HL-60 (cell line): ENCODE results near the gene SRRM3.

Experiments used
- GABPA ChIP-seq: IDR thresholded peaks from 2 replicates; pipeline ENCODE4 v1.6.1; 2012; ENCODE audit warnings: low read depth
- POLR2AphosphoS5 ChIP-seq: IDR thresholded peaks from 2 replicates; pipeline ENCODE4 v1.6.1; 2012; ENCODE audit warnings: low read depth
- TF ChIP-seq, protein P1 (sequence below): IDR thresholded peaks from one replicate; pipeline ENCODE4 v1.5.1; 2011; ENCODE audit warnings: low read length, control low read depth, inconsistent platforms; ENCODE audit not compliant: insufficient read depth

DNA sequence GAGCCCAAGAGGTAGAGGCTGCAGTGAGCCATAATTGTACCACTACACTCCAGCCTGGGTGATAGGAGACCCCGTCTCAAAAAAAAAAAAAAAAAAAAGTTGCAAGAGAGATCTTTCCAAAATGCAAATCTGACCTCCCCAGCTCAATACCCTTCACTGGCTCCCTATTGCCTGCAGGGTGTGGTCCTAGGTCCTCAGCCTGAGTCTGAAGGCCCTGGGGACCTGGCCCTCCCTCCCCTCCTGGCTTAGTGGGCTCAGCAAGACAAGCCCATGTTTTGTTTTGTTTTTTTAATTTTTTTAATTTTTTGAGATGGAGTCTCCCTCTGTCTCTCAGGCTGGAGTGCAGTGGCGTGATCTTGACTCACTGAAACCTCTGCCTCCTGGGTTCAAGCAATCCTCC is 20.6 kb downstream of the SRRM3 start:
- TF ChIP-seq, protein P1, sequence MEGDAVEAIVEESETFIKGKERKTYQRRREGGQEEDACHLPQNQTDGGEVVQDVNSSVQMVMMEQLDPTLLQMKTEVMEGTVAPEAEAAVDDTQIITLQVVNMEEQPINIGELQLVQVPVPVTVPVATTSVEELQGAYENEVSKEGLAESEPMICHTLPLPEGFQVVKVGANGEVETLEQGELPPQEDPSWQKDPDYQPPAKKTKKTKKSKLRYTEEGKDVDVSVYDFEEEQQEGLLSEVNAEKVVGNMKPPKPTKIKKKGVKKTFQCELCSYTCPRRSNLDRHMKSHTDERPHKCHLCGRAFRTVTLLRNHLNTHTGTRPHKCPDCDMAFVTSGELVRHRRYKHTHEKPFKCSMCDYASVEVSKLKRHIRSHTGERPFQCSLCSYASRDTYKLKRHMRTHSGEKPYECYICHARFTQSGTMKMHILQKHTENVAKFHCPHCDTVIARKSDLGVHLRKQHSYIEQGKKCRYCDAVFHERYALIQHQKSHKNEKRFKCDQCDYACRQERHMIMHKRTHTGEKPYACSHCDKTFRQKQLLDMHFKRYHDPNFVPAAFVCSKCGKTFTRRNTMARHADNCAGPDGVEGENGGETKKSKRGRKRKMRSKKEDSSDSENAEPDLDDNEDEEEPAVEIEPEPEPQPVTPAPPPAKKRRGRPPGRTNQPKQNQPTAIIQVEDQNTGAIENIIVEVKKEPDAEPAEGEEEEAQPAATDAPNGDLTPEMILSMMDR = no peak
- no peak for TF ChIP-seq POLR2AphosphoS5
- no peak for TF ChIP-seq GABPA
